K562 (cell line): Measurements from ENCODE around the gene CRY2. TPM values are rescaled to one million over a fixed set of nuclear protein-coding genes. Genes with fewer than 3 reads are reported as not detected.

ENCODE experiments used
- ATAC-seq: fragments of 200-7000 bp; cut with Tn5 transposase; 3 replicates; pipeline ENCODE4 v1.9.1; 2020; ENCODE audit warnings: moderate library complexity
- BruUV-seq: library from RNA; stranded (reverse); fragments of 400-500 nt; replicated peaks from 2 replicates; lab custom pipeline; 2021; lab: Mats Ljungman, UMichigan
- CTCF ChIA-PET: fragments of 300-600 bp; formaldehyde crosslinking; extraction: SDS; loops from one replicate; lab custom pipeline; 2021; ENCODE audit warnings: low intra/inter-chr PET ratio; lab: Yijun Ruan, JAX
- POLR2A ChIA-PET: fragments of 300-600, 350-650 bp; sonication (Branson Sonifier 250); formaldehyde crosslinking; extraction: SDS; loops from one replicate; lab custom pipeline; 2021; ENCODE audit warnings: antibody characterized with exemption, inconsistent platforms; lab: Yijun Ruan, JAX
- DNase-seq, 4 experiments: peaks; one replicate each; pipeline versions ENCODE4 v3.0.0 to v3.0.0-alpha.2; 2011 to 2018; ENCODE audit warnings: low spot score in 3 of 4, mixed read lengths in 3 of 4; ENCODE audit errors: extremely low read depth in 1 of 4
- FAIRE-seq: peaks from 2 replicates; lab custom pipeline; 2011; peaks lifted over from hg19 to GRCh38; lab: Jason Lieb, UNC
- H2AFZ ChIP-seq: 2 replicates; pipeline ENCODE4 v1.6.0; 2011; ENCODE audit warnings: low read depth, low read length, control low read depth, inconsistent platforms
- H3K27ac ChIP-seq: fragments of 200-600 bp; 3 replicates; pipeline ENCODE4 v1.8.0; 2011; ENCODE audit warnings: low read depth, mild to moderate bottlenecking, control low read depth, inconsistent platforms, low read length, moderate library complexity, mixed read lengths; ENCODE audit errors: extremely low read depth
- H3K27me3 ChIP-seq, 2 experiments: fragments of 300-600 bp in 1 of 2; 2 replicates in 1 of 2; 3 replicates in 1 of 2; pipeline versions ENCODE4 v1.6.0 to v1.8.0; 2011; ENCODE audit warnings: inconsistent platforms in 2 of 2, low read length in 2 of 2, mild to moderate bottlenecking in 1 of 2, mixed read lengths in 1 of 2, moderate library complexity in 1 of 2; ENCODE audit not compliant: control insufficient read depth in 2 of 2, insufficient read depth in 2 of 2
- H3K36me3 ChIP-seq: fragments of 300-600 bp; 3 replicates; pipeline ENCODE4 v1.8.0; 2011; ENCODE audit warnings: mild to moderate bottlenecking, low read length, inconsistent platforms; ENCODE audit not compliant: control insufficient read depth, insufficient read depth
- H3K4me1 ChIP-seq, 2 experiments: fragments of 200-600 bp in 1 of 2; replicated peaks in 1 of 2; 2 replicates in 1 of 2; 3 replicates in 1 of 2; pipeline versions ENCODE4 v1.5.1 to v1.8.0; 2011; ENCODE audit warnings: inconsistent platforms in 2 of 2, low read length in 2 of 2, mild to moderate bottlenecking in 1 of 2, mixed read lengths in 1 of 2, moderate library complexity in 1 of 2; ENCODE audit not compliant: control insufficient read depth in 2 of 2, insufficient read depth in 2 of 2
- H3K4me2 ChIP-seq: 2 replicates; pipeline ENCODE4 v1.6.1; 2011; ENCODE audit warnings: low read length, control low read depth, inconsistent platforms, mixed read lengths; ENCODE audit not compliant: insufficient read depth
- H3K4me3 ChIP-seq: fragments of 200-600 bp; sonication (generic), shearing (Covaris generic); 2 replicates; pipeline ENCODE4 v1.5.1; 2016; ENCODE audit warnings: control low read depth, inconsistent platforms
- H3K79me2 ChIP-seq: fragments of 200-600 bp; 3 replicates; pipeline ENCODE4 v1.8.0; 2011; ENCODE audit warnings: low read length, inconsistent platforms; ENCODE audit not compliant: control insufficient read depth, insufficient read depth
- H3K9ac ChIP-seq, 2 experiments: 2 replicates each; pipeline versions ENCODE4 v1.6.0 to v1.6.1; 2011; ENCODE audit warnings: low read depth in 2 of 2, low read length in 2 of 2, control low read depth in 1 of 2, inconsistent platforms in 1 of 2, mild to moderate bottlenecking in 1 of 2, mixed read lengths in 1 of 2; ENCODE audit not compliant: insufficient read depth in 1 of 2
- H3K9me1 ChIP-seq: one replicate; pipeline ENCODE4 v1.6.0; 2011; ENCODE audit warnings: inconsistent platforms, mild to moderate bottlenecking, low read length, moderate library complexity; ENCODE audit not compliant: control insufficient read depth, insufficient read depth
- H3K9me3 ChIP-seq: replicated peaks from 2 replicates; pipeline ENCODE4 v1.5.1; 2011; ENCODE audit warnings: low read depth, low read length, inconsistent platforms; ENCODE audit not compliant: control insufficient read depth, insufficient read depth
- H4K20me1 ChIP-seq: replicated peaks from 2 replicates; pipeline ENCODE4 v1.6.1; 2011; ENCODE audit warnings: low read length, inconsistent platforms, mixed read lengths; ENCODE audit not compliant: control insufficient read depth, insufficient read depth
- PHF20 ChIP-seq: fragments of 450-650 bp; IDR thresholded peaks from 2 replicates; pipeline ENCODE4 v1.6.1; 2018; ENCODE audit not compliant: partially characterized antibody
- POLR2G ChIP-seq: fragments of 200-400 bp; formaldehyde crosslinking; IDR thresholded peaks from 2 replicates; pipeline ENCODE4 v1.6.1; 2017; ENCODE audit warnings: low read depth, mild to moderate bottlenecking, antibody characterized with exemption, low read length, moderate library complexity
- WGBS: fragments of 100-300 bp; shearing (Covaris generic); methylation state at CpG from one replicate; pipeline ENCODE4 v1.1.6; 2016; ENCODE audit warnings: low coverage, mixed read lengths; ENCODE audit not compliant: insufficient coverage; ENCODE audit errors: missing lambda C conversion rate; 5-methylcytosine and 5-hydroxymethylcytosine counted together
- in situ Hi-C: fragments of 300-500 bp; cut with MboI; formaldehyde crosslinking; loops from 4 replicates; pipeline ENCODE4 v1.15.0; 2018; ENCODE audit warnings: inconsistent platforms, mixed read lengths
- intact Hi-C: fragments of 100-400 bp; cut with micrococcal nuclease; formaldehyde crosslinking; loops from 2 replicates; pipeline ENCODE4 v1.14.2; 2022
- polyA plus RNA-seq, 8 experiments: library from polyadenylated mRNA; depleted of rRNA in 4 of 8; stranded (reverse) in 5 of 8; unstranded in 3 of 8; fragments of >200 nt; fragmentation: Nextera tagmentation in 2 of 8; fragmentation: Illumina TruSeq in 1 of 8; extraction: Ambion mirVana in 2 of 8; extraction: Trizol in 1 of 8; gene quantifications; 2 replicates each; pipeline versions ENCODE4 v1.2.1 to v1.2.3, GENCODE V29; 2011 to 2014; ENCODE audit warnings: inconsistent platforms in 1 of 8, missing spikeins in 1 of 8
- total RNA-seq, 7 experiments: library from RNA; depleted of rRNA in 6 of 7; stranded (reverse); fragments of >200 nt in 6 of 7; fragmentation: Illumina TruSeq in 2 of 7; extraction: Trizol in 2 of 7; gene quantifications; 2 replicates each; pipeline versions ENCODE4 v1.2.1 to v1.2.3, GENCODE V29; 2011 to 2021; ENCODE audit warnings: low replicate concordance in 1 of 7
- TF ChIP-seq, protein P1 (sequence below): sonication (generic); formaldehyde crosslinking; IDR thresholded peaks from 2 replicates; pipeline ENCODE4 v1.8.1; 2023; ENCODE audit warnings: mild to moderate bottlenecking, missing genetic modification reagents
- TF ChIP-seq, protein P2 (sequence below): fragments of 450-650 bp; IDR thresholded peaks from 2 replicates; pipeline ENCODE4 v1.6.1; 2016; ENCODE audit warnings: borderline replicate concordance
- TF ChIP-seq, protein P3 (sequence below): sonication (generic); formaldehyde crosslinking; IDR thresholded peaks from 2 replicates; pipeline ENCODE4 v1.9.0; 2022; ENCODE audit warnings: mild to moderate bottlenecking, missing genetic modification reagents

Gene CRY2
- total and polyA plus RNA-seq, 9 of the 15 experiments (the other 6 are each of a cell fraction or from before 2014, with no cell fraction given) = 2.3 to 23.9 (median 14.8) TPM

DNA sequence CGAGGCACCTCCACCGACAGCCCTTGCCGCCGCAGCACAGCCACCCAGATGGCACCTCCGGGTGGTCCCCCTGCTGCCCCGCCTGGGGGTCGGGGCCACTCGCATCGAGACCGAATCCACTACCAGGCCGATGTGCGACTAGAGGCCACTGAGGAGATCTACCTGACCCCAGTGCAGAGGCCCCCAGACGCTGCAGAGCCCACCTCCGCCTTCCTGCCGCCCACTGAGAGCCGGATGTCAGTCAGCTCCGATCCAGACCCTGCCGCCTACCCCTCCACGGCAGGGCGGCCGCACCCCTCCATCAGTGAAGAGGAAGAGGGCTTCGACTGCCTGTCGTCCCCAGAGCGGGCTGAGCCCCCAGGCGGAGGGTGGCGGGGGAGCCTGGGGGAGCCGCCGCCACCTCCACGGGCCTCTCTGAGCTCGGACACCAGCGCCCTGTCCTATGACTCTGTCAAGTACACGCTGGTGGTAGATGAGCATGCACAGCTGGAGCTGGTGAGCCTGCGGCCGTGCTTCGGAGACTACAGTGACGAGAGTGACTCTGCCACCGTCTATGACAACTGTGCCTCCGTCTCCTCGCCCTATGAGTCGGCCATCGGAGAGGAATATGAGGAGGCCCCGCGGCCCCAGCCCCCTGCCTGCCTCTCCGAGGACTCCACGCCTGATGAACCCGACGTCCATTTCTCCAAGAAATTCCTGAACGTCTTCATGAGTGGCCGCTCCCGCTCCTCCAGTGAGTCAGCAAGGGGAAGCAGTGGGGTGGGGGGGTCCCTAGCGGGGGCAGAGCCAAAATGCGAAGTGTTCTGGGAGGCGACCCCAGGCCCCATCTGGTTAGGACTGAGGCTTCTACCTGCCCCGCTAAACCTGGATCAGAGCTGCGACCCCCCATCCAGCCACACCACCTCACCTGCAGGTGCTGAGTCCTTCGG lies 55.4 kb downstream of the CRY2 start:
- ChIA-PET POLR2A (interaction anchor here (1.1 kb wide), 1 partner anchor 10 kb away, joined by 6 read pairs; no protein-coding TSS in a partner anchor), CTCF (no interaction called here)
- H3K79me2 ChIP-seq = no peaks in the 10 kb centered on the region
- H3K9ac ChIP-seq = 0 out of 4 replicates have a peak overlapping the region, but pooled peaks of 1 of the 2 experiments have one; percentile 53
- DNase-seq (no peak), ATAC-seq (no peak), FAIRE-seq (no peak)
- 88% methylated on average over 42 of the region's 56 CpGs for WGBS
- H3K36me3 ChIP-seq = no peaks in the 10 kb centered on the region
- in situ Hi-C loops (no loop called here), intact Hi-C loops (no loop called here)
- 0 out of 2 replicates have a peak, but pooled peaks cover 7% of the 10 kb centered on the region for H4K20me1 ChIP-seq
- no TSS peak for BruUV-seq
- no peak overlapping the region for H3K27ac ChIP-seq
- peaks cover 14 to 85% of the 10 kb centered on the region in 2 experiments for H3K4me1 ChIP-seq
- H3K9me1 ChIP-seq = peaks cover 3% of the 10 kb centered on the region
- H2AFZ ChIP-seq = no peak overlapping the region
- TF ChIP-seq POLR2G (peak; percentile 32), PHF20 (no peak)
- TF ChIP-seq, protein P1, sequence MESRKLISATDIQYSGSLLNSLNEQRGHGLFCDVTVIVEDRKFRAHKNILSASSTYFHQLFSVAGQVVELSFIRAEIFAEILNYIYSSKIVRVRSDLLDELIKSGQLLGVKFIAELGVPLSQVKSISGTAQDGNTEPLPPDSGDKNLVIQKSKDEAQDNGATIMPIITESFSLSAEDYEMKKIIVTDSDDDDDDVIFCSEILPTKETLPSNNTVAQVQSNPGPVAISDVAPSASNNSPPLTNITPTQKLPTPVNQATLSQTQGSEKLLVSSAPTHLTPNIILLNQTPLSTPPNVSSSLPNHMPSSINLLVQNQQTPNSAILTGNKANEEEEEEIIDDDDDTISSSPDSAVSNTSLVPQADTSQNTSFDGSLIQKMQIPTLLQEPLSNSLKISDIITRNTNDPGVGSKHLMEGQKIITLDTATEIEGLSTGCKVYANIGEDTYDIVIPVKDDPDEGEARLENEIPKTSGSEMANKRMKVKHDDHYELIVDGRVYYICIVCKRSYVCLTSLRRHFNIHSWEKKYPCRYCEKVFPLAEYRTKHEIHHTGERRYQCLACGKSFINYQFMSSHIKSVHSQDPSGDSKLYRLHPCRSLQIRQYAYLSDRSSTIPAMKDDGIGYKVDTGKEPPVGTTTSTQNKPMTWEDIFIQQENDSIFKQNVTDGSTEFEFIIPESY = 0 out of 2 replicates have a peak, but pooled peaks have one; percentile 23
- TF ChIP-seq, protein P2, sequence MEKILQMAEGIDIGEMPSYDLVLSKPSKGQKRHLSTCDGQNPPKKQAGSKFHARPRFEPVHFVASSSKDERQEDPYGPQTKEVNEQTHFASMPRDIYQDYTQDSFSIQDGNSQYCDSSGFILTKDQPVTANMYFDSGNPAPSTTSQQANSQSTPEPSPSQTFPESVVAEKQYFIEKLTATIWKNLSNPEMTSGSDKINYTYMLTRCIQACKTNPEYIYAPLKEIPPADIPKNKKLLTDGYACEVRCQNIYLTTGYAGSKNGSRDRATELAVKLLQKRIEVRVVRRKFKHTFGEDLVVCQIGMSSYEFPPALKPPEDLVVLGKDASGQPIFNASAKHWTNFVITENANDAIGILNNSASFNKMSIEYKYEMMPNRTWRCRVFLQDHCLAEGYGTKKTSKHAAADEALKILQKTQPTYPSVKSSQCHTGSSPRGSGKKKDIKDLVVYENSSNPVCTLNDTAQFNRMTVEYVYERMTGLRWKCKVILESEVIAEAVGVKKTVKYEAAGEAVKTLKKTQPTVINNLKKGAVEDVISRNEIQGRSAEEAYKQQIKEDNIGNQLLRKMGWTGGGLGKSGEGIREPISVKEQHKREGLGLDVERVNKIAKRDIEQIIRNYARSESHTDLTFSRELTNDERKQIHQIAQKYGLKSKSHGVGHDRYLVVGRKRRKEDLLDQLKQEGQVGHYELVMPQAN = no peak
- TF ChIP-seq, protein P3, sequence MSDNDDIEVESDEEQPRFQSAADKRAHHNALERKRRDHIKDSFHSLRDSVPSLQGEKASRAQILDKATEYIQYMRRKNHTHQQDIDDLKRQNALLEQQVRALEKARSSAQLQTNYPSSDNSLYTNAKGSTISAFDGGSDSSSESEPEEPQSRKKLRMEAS (CRISPR knock-in tag) = no peak
- H3K4me2 ChIP-seq = no peak overlapping the region
- no peak overlapping the region for H3K4me3 ChIP-seq
- no peaks in the 10 kb centered on the region for H3K9me3 ChIP-seq
- no peaks in the 10 kb centered on the region; a peak in 1 of 5 replicates for H3K27me3 ChIP-seq
